Measurements from ENCODE around the gene ITGA3.

GRCh38 chr17:50118828-50119218 is 62.9 kb downstream of the ITGA3 start:
- TF ChIP-seq ARNT (IDR thresholded peaks at IDR 0.05) (no peak), TRIM24 (CRISPR knock-in tag; IDR thresholded peaks at IDR 0.05) (no peak), DMTF1 (CRISPR knock-in tag; IDR thresholded peaks at IDR 0.05) (no peak), NR1H2 (CRISPR knock-in tag; IDR thresholded peaks at IDR 0.05; ENCODE audit: borderline replicate concordance, low read depth) (no peak), CTCF (CRISPR knock-in tag; IDR thresholded peaks at IDR 0.05) (no peak), KDM1A (CRISPR knock-in tag; IDR thresholded peaks at IDR 0.05) (no peak), ZNF101 (CRISPR knock-in tag; IDR thresholded peaks at IDR 0.05; ENCODE audit: borderline replicate concordance, low read depth) (no peak), ZFP36L2 (CRISPR knock-in tag; IDR thresholded peaks at IDR 0.05) (no peak), ZNF451 (CRISPR knock-in tag; IDR thresholded peaks at IDR 0.05) (no peak), ZFP1 (CRISPR knock-in tag; IDR thresholded peaks at IDR 0.05) (no peak), HIC2 (CRISPR knock-in tag; IDR thresholded peaks at IDR 0.05; ENCODE audit: low read depth) (no peak), YY1 (IDR thresholded peaks at IDR 0.05; ENCODE audit: insufficient read depth, insufficient replicate concordance, low read depth, low read length) (no peak)
- TF ChIP-seq, protein P1, sequence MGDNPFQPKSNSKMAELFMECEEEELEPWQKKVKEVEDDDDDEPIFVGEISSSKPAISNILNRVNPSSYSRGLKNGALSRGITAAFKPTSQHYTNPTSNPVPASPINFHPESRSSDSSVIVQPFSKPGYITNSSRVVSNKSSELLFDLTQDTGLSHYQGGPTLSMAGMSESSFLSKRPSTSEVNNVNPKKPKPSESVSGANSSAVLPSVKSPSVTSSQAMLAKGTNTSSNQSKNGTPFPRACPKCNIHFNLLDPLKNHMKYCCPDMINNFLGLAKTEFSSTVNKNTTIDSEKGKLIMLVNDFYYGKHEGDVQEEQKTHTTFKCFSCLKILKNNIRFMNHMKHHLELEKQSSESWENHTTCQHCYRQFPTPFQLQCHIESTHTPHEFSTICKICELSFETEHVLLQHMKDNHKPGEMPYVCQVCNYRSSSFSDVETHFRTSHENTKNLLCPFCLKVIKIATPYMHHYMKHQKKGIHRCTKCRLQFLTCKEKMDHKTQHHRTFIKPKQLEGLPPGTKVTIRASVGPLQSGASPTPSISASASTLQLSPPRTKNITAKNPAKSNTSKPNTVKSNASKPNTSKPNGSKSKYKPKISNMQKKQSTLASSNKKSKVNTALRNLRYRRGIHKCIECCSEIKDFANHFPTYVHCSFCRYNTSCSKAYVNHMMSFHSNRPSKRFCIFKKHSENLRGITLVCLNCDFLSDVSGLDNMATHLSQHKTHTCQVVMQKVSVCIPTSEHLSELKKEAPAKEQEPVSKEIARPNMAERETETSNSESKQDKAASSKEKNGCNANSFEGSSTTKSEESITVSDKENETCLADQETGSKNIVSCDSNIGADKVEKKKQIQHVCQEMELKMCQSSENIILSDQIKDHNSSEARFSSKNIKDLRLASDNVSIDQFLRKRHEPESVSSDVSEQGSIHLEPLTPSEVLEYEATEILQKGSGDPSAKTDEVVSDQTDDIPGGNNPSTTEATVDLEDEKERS (CRISPR knock-in tag; IDR thresholded peaks at IDR 0.05) = no peak
